IMR-90 (cell line): ENCODE data around the gene SRPK2. TPM values are rescaled to one million over a fixed set of nuclear protein-coding genes. Genes with fewer than 3 reads are reported as not detected.

ENCODE experiments used
- ATAC-seq: fragments of 200-7000 bp; cut with Tn5 transposase; 2 replicates; pipeline ENCODE4 v1.9.1; 2020; ENCODE audit warnings: low read depth, mild to moderate bottlenecking, moderate library complexity
- BruUV-seq: library from RNA; stranded (reverse); fragments of 400-500 nt; replicated peaks from 2 replicates; lab custom pipeline; 2021; lab: Mats Ljungman, UMichigan
- CTCF ChIA-PET: fragments of 300-600 bp; formaldehyde crosslinking; extraction: SDS; loops from one replicate; lab custom pipeline; 2021; ENCODE audit warnings: antibody characterized with exemption; lab: Yijun Ruan, JAX
- POLR2A ChIA-PET: fragments of 300-600 bp; sonication (Branson Sonifier 250); formaldehyde crosslinking; loops from one replicate; lab custom pipeline; 2022; ENCODE audit warnings: antibody characterized with exemption; ENCODE audit not compliant: unreplicated experiment; lab: Charles Lee
- DNase-seq: peaks from one replicate; pipeline ENCODE4 v3.0.0; 2013
- H2AFZ ChIP-seq: replicated peaks from 2 replicates; pipeline ENCODE3; 2013; ENCODE audit warnings: low read length, mild to moderate bottlenecking; ENCODE audit not compliant: poor library complexity
- H2AK5ac ChIP-seq: 2 replicates; pipeline ENCODE4 v1.6.1; 2013; ENCODE audit warnings: low read depth, low read length, inconsistent platforms
- H2AK9ac ChIP-seq: replicated peaks from 2 replicates; pipeline ENCODE3; 2013; ENCODE audit warnings: mild to moderate bottlenecking, low read depth, low read length, moderate library complexity; ENCODE audit not compliant: poor library complexity
- H2BK120ac ChIP-seq: 2 replicates; pipeline ENCODE4 v1.6.1; 2013; ENCODE audit warnings: low read depth, low read length, inconsistent platforms
- H2BK15ac ChIP-seq: 3 replicates; pipeline ENCODE4 v1.6.1; 2013; ENCODE audit warnings: low read depth, low read length, inconsistent platforms
- H2BK20ac ChIP-seq: 2 replicates; pipeline ENCODE4 v1.6.1; 2013; ENCODE audit warnings: low read depth, mild to moderate bottlenecking, inconsistent platforms, low read length, moderate library complexity
- H2BK5ac ChIP-seq: 2 replicates; pipeline ENCODE4 v1.6.1; 2013; ENCODE audit warnings: mild to moderate bottlenecking, low read depth, low read length, inconsistent platforms; ENCODE audit not compliant: poor library complexity, severe bottlenecking
- H3K14ac ChIP-seq: replicated peaks from 2 replicates; pipeline ENCODE4 v1.6.1; 2013; ENCODE audit warnings: low read depth, low read length, inconsistent platforms
- H3K18ac ChIP-seq: 2 replicates; pipeline ENCODE4 v1.6.1; 2013; ENCODE audit warnings: low read depth, low read length, control low read depth
- H3K23ac ChIP-seq: 2 replicates; pipeline ENCODE4 v1.6.1; 2013; ENCODE audit warnings: low read depth, low read length, inconsistent platforms
- H3K27ac ChIP-seq: 2 replicates; pipeline ENCODE4 v1.5.1; 2013; ENCODE audit warnings: mild to moderate bottlenecking, control low read depth, low read length; ENCODE audit not compliant: insufficient read depth
- H3K27me3 ChIP-seq: 2 replicates; pipeline ENCODE4 v1.6.1; 2013; ENCODE audit warnings: low read length; ENCODE audit not compliant: control insufficient read depth, insufficient read depth
- H3K36me3 ChIP-seq: 2 replicates; pipeline ENCODE4 v1.6.1; 2013; ENCODE audit warnings: low read length, mixed read lengths; ENCODE audit not compliant: control insufficient read depth, insufficient read depth
- H3K4ac ChIP-seq: 2 replicates; pipeline ENCODE4 v1.6.1; 2013; ENCODE audit warnings: low read depth, low read length, inconsistent platforms
- H3K4me1 ChIP-seq: 2 replicates; pipeline ENCODE4 v1.6.1; 2013; ENCODE audit warnings: low read length, mixed read lengths; ENCODE audit not compliant: control insufficient read depth, insufficient read depth
- H3K4me2 ChIP-seq: 2 replicates; pipeline ENCODE4 v1.6.1; 2013; ENCODE audit warnings: low read depth, mild to moderate bottlenecking, control low read depth, low read length, moderate library complexity
- H3K4me3 ChIP-seq: 2 replicates; pipeline ENCODE4 v1.5.1; 2013; ENCODE audit warnings: low read depth, mild to moderate bottlenecking, control low read depth, low read length, moderate library complexity; ENCODE audit not compliant: insufficient read depth
- H3K56ac ChIP-seq: 2 replicates; pipeline ENCODE4 v1.6.1; 2013; ENCODE audit warnings: low read length, inconsistent platforms; ENCODE audit not compliant: insufficient read depth; ENCODE audit errors: extremely low read depth
- H3K79me1 ChIP-seq, 2 experiments: 2 replicates each; pipeline ENCODE4 v1.6.1; 2013; ENCODE audit warnings: low read length in 2 of 2, inconsistent platforms in 1 of 2, low read depth in 1 of 2
- H3K9ac ChIP-seq: 2 replicates; pipeline ENCODE4 v1.6.1; 2013; ENCODE audit warnings: low read depth, low read length, control low read depth
- H3K9me1 ChIP-seq: 2 replicates; pipeline ENCODE4 v1.6.1; 2013; ENCODE audit warnings: low read length, inconsistent platforms; ENCODE audit not compliant: insufficient read depth
- H3K9me3 ChIP-seq: 2 replicates; pipeline ENCODE4 v1.6.1; 2013; ENCODE audit warnings: low read length; ENCODE audit not compliant: control insufficient read depth, insufficient read depth
- H4K20me1 ChIP-seq: 2 replicates; pipeline ENCODE4 v1.6.1; 2013; ENCODE audit warnings: low read length, inconsistent platforms; ENCODE audit not compliant: insufficient read depth
- H4K5ac ChIP-seq: 2 replicates; pipeline ENCODE4 v1.6.1; 2013; ENCODE audit warnings: mild to moderate bottlenecking, low read depth, low read length, control low read depth
- H4K8ac ChIP-seq, 2 experiments: 2 replicates each; pipeline ENCODE4 v1.6.1; 2013; ENCODE audit warnings: low read depth in 2 of 2, low read length in 2 of 2, control low read depth in 1 of 2, inconsistent platforms in 1 of 2
- H4K91ac ChIP-seq: 2 replicates; pipeline ENCODE4 v1.6.1; 2013; ENCODE audit warnings: low read depth, low read length, inconsistent platforms; ENCODE audit not compliant: insufficient read depth
- BHLHE40 ChIP-seq: fragments of 150-350 bp; IDR thresholded peaks from 2 replicates; pipeline ENCODE4 v1.6.1; 2016; ENCODE audit warnings: mild to moderate bottlenecking, low read depth, low read length
- CHD1 ChIP-seq: IDR thresholded peaks from 2 replicates; pipeline ENCODE4 v1.6.1; 2012; ENCODE audit warnings: low read depth, low read length, improper control_type of control experiment
- CTCF ChIP-seq: conservative IDR thresholded peaks from 2 replicates; pipeline ENCODE4 v1.5.1; 2012; ENCODE audit warnings: mild to moderate bottlenecking, low read depth, low read length, improper control_type of control experiment
- ELK1 ChIP-seq: fragments of 150-350 bp; IDR thresholded peaks from 2 replicates; pipeline ENCODE4 v1.6.1; 2016; ENCODE audit warnings: low read depth, mild to moderate bottlenecking, low read length, moderate library complexity, borderline replicate concordance
- MAFK ChIP-seq: IDR thresholded peaks from 2 replicates; pipeline ENCODE4 v1.6.1; 2012; ENCODE audit warnings: low read depth, low read length, improper control_type of control experiment
- MAZ ChIP-seq: IDR thresholded peaks from 2 replicates; pipeline ENCODE4 v1.6.1; 2012; ENCODE audit warnings: low read depth, mild to moderate bottlenecking, low read length, improper control_type of control experiment, moderate library complexity, borderline replicate concordance
- MXI1 ChIP-seq: IDR thresholded peaks from 2 replicates; pipeline ENCODE4 v1.6.1; 2012; ENCODE audit warnings: low read depth, mild to moderate bottlenecking, low read length, moderate library complexity, borderline replicate concordance
- NFE2L2 ChIP-seq: fragments of 150-350 bp; IDR thresholded peaks from 2 replicates; pipeline ENCODE4 v1.6.1; 2016; ENCODE audit warnings: low read depth, mild to moderate bottlenecking, low read length
- RAD21 ChIP-seq: IDR thresholded peaks from 2 replicates; pipeline ENCODE4 v1.6.1; 2012; ENCODE audit warnings: low read length, improper control_type of control experiment
- RCOR1 ChIP-seq: IDR thresholded peaks from 2 replicates; pipeline ENCODE4 v1.6.1; 2012; ENCODE audit warnings: mild to moderate bottlenecking, low read length, improper control_type of control experiment; ENCODE audit not compliant: insufficient replicate concordance
- RFX5 ChIP-seq: IDR thresholded peaks from 2 replicates; pipeline ENCODE4 v1.8.0; 2012; ENCODE audit warnings: low read depth, mild to moderate bottlenecking, low read length, moderate library complexity
- SMC3 ChIP-seq: fragments of 150-350 bp; IDR thresholded peaks from 2 replicates; pipeline ENCODE4 v1.6.1; 2016; ENCODE audit warnings: low read depth, mild to moderate bottlenecking, antibody characterized with exemption, low read length, moderate library complexity
- WGBS, 2 experiments: methylation state at CpG; one replicate each; pipeline versions ENCODE4 v1.1.5 to v1.1.7; 2013; ENCODE audit warnings: missing lambda C conversion rate in 2 of 2; ENCODE audit not compliant: insufficient read length in 1 of 2; ENCODE audit errors: extremely low coverage in 2 of 2; 5-methylcytosine and 5-hydroxymethylcytosine counted together
- dilution Hi-C: fragments of 300-500 bp; cut with HindIII; formaldehyde crosslinking; loops from one replicate; pipeline ENCODE4 v1.14.3; 2018; ENCODE audit warnings: low sequenced_read_pairs; ENCODE audit not compliant: unreplicated experiment
- in situ Hi-C: fragments of 300-500 bp; cut with MboI; formaldehyde crosslinking; loops from 3 replicates; pipeline ENCODE4 v1.14.3; 2019; ENCODE audit warnings: low sequenced_read_pairs, inconsistent platforms, mixed read lengths
- intact Hi-C: fragments of 100-400 bp; cut with micrococcal nuclease; formaldehyde crosslinking; loops from 2 replicates; pipeline ENCODE4 v1.10.0; 2022
- polyA plus RNA-seq, 3 experiments: library from polyadenylated mRNA; depleted of rRNA; stranded (reverse); fragments of >200 nt; gene quantifications; 2 replicates each; pipeline ENCODE4 v1.2.3, GENCODE V29; 2012; ENCODE audit warnings: low replicate concordance in 1 of 3
- total RNA-seq: library from RNA; depleted of rRNA; stranded (reverse); fragments of >200 nt; gene quantifications from 2 replicates; pipeline ENCODE4 v1.2.3, GENCODE V29; 2012

SRPK2 gene
- total and polyA plus RNA-seq, 2 of the 4 experiments (the other 2 are of a cell fraction): 13.2 to 33.0 TPM

- in situ Hi-C loops (no loop called here), dilution Hi-C loops (no loop called here), intact Hi-C loops (no loop called here)
- no peak overlapping the region for H4K91ac ChIP-seq
- H2BK20ac ChIP-seq: no peak overlapping the region
- DNase-seq (no peak), ATAC-seq (no peak)
- H3K9ac ChIP-seq: no peak overlapping the region
- no peak overlapping the region for H4K5ac ChIP-seq
- no peaks in the 10 kb centered on the region for H3K4me1 ChIP-seq
- CTCF ChIA-PET: interaction anchor here (0.6 kb wide), 1 partner anchor 24 kb away, joined by 6 read pairs; no protein-coding TSS in a partner anchor
- no peak overlapping the region for H3K14ac ChIP-seq
- H3K56ac ChIP-seq: no peak overlapping the region
- H3K36me3 ChIP-seq: no peaks in the 10 kb centered on the region
- no peak overlapping the region for H3K23ac ChIP-seq
- no peak overlapping the region for H3K4ac ChIP-seq
- POLR2A ChIA-PET: no interaction called here
- H2BK120ac ChIP-seq: no peak overlapping the region
- no peaks in the 10 kb centered on the region for H4K20me1 ChIP-seq
- H2AK5ac ChIP-seq: no peak overlapping the region
- H3K79me1 ChIP-seq: no peaks in the 10 kb centered on the region
- H3K9me3 ChIP-seq: no peaks in the 10 kb centered on the region
- H2BK15ac ChIP-seq: no peak overlapping the region
- TF ChIP-seq MAZ (no peak), MXI1 (no peak), SMC3 (no peak), RFX5 (no peak), MAFK (no peak), ELK1 (no peak), CHD1 (no peak), CTCF (no peak), RAD21 (no peak), RCOR1 (no peak), NFE2L2 (no peak), BHLHE40 (no peak)
- no peak overlapping the region for H3K27ac ChIP-seq
- H3K18ac ChIP-seq: no peak overlapping the region
- H3K9me1 ChIP-seq: no peaks in the 10 kb centered on the region
- no peak overlapping the region for H2AFZ ChIP-seq
- H4K8ac ChIP-seq: no peak overlapping the region
- no CpG with 5 or more reads among the region's 2 CpGs for WGBS, 2 experiments
- no peak overlapping the region for H3K4me2 ChIP-seq
- no peak overlapping the region for H2AK9ac ChIP-seq
- no peak overlapping the region for H3K4me3 ChIP-seq
- H3K27me3 ChIP-seq: peaks cover 3% of the 10 kb centered on the region; the same call in 1 of the 2 replicates
- no peak overlapping the region for H2BK5ac ChIP-seq
- BruUV-seq: no TSS peak
Measured at GRCh38 chr7:105426606-105427146, 38.0 kb upstream of the SRPK2 start.
